Fibroblast of skin of abdomen (primary cell): ENCODE results near the gene ID3.
"Not testable (repeated sequence)": the region's sequence is repeated elsewhere in the genome, so short reads cannot be mapped to it uniquely, and the experiment has no call there.

Experiments used
- DNase-seq: peaks from one replicate; pipeline ENCODE4 v3.0.0-alpha.2; 2013

Gene ID3

GRCh38 chr1:23588749-23589548 lies 29.6 kb upstream of the ID3 start:
- DNase-seq = no peak

GRCh38 chr1:23585321-23586022 lies 26.2 kb upstream of the ID3 start:
- DNase-seq = peak; percentile 99

- not testable (repeated sequence) for DNase-seq
These were observed 24.4 kb upstream of the ID3 start for GRCh38 chr1:23583727-23584126.

- no peak for DNase-seq
These were observed 23.5 kb upstream of the ID3 start for GRCh38 chr1:23582820-23583219.

GRCh38 chr1:23581219-23581618 lies 21.9 kb upstream of the ID3 start:
- DNase-seq = no peak

- no peak for DNase-seq
These were observed 19.7 kb upstream of the ID3 start for GRCh38 chr1:23578997-23579363.

- no peak for DNase-seq
These were observed 19.2 kb upstream of the ID3 start for GRCh38 chr1:23578311-23578996.

GRCh38 chr1:23577056-23578004 lies 18.0 kb upstream of the ID3 start:
- peak; percentile 87 for DNase-seq

GRCh38 chr1:23576338-23577055 lies 17.2 kb upstream of the ID3 start:
- DNase-seq = no peak

- DNase-seq = no peak
These were observed 16.0 kb upstream of the ID3 start for GRCh38 chr1:23575226-23575810.

GRCh38 chr1:23574265-23574754 lies 15.0 kb upstream of the ID3 start:
- DNase-seq = no peak

- DNase-seq = no peak
These were observed 14.4 kb upstream of the ID3 start for GRCh38 chr1:23573574-23574182.

GRCh38 chr1:23571465-23571864 lies 12.2 kb upstream of the ID3 start:
- no peak for DNase-seq

- DNase-seq = no peak
These were observed 10.8 kb upstream of the ID3 start for GRCh38 chr1:23570001-23570691.

- DNase-seq = no peak
These were observed 9.5 kb upstream of the ID3 start for GRCh38 chr1:23568608-23569383.

GRCh38 chr1:23567996-23568607 lies 8.8 kb upstream of the ID3 start:
- DNase-seq = no peak

- DNase-seq = no peak
These were observed 8.3 kb upstream of the ID3 start for GRCh38 chr1:23567629-23567995.

- DNase-seq = no peak
These were observed 7.0 kb upstream of the ID3 start for GRCh38 chr1:23566304-23566703.

GRCh38 chr1:23565776-23566175 lies 6.5 kb upstream of the ID3 start:
- DNase-seq = no peak
